SH-SY5Y (cell line): ENCODE data around the gene MAL.

ENCODE experiments used
- GATA2 ChIP-seq: IDR thresholded peaks from 2 replicates; pipeline ENCODE4 v1.6.1; 2011; ENCODE audit warnings: mild to moderate bottlenecking, low read depth, low read length
- GATA3 ChIP-seq: IDR thresholded peaks from 2 replicates; pipeline ENCODE4 v1.6.1; 2011; ENCODE audit warnings: low read depth, mild to moderate bottlenecking, low read length, moderate library complexity

DNA sequence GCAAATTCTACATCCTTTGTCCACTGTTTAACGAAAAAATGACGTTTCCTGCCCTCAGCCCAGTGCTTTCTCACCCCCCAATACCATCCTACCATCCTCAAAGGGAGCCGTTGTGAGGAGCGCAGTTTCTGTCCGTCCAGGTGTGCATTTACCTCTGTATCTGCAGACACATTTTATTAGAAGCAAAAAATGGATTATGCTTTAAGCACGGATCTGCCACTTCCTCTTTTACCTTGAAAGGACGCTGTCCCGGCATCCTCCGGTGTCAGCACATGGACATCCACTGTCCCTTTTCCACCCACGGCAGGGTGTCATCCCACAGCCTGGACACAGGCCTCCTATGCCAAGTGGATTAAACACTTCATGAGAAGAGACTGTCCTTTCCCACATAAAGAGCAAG lies 7.2 kb upstream of the MAL start:
- TF ChIP-seq GATA2 (no peak), GATA3 (no peak)
